GM12874 (cell line): Measurements from ENCODE around the gene FOXK2.

Source experiments
- CTCF ChIP-seq: IDR thresholded peaks from 2 replicates; pipeline ENCODE4 v1.5.1; 2011; ENCODE audit warnings: low read depth, mild to moderate bottlenecking, control low read depth, low read length, moderate library complexity; ENCODE audit not compliant: insufficient read depth

Gene FOXK2

GRCh38 chr17:82583720-82584234 is 64.2 kb downstream of the FOXK2 start:
- no peak for TF ChIP-seq CTCF

- no peak for TF ChIP-seq CTCF
Measured at GRCh38 chr17:82586576-82587233, 67.2 kb downstream of the FOXK2 start.

GRCh38 chr17:82587234-82588086 is 67.9 kb downstream of the FOXK2 start:
- TF ChIP-seq CTCF, result no peak

- TF ChIP-seq CTCF, result no peak
Measured at GRCh38 chr17:82588266-82589175, 69.0 kb downstream of the FOXK2 start.

GRCh38 chr17:82589851-82590180 is 70.3 kb downstream of the FOXK2 start:
- TF ChIP-seq CTCF, result no peak

GRCh38 chr17:82590216-82590615 is 70.7 kb downstream of the FOXK2 start:
- TF ChIP-seq CTCF, result no peak
